IMR-90 (cell line): ENCODE measurements around the gene CCDC61. TPM values are rescaled to one million over a fixed set of nuclear protein-coding genes. Genes with fewer than 3 reads are reported as not detected.

ENCODE experiments used
- ATAC-seq: fragments of 200-7000 bp; cut with Tn5 transposase; 2 replicates; pipeline ENCODE4 v1.9.1; 2020; ENCODE audit warnings: low read depth, mild to moderate bottlenecking, moderate library complexity
- BruUV-seq: library from RNA; stranded (reverse); fragments of 400-500 nt; replicated peaks from 2 replicates; lab custom pipeline; 2021; lab: Mats Ljungman, UMichigan
- CTCF ChIA-PET: fragments of 300-600 bp; formaldehyde crosslinking; extraction: SDS; loops from one replicate; lab custom pipeline; 2021; ENCODE audit warnings: antibody characterized with exemption; lab: Yijun Ruan, JAX
- POLR2A ChIA-PET: fragments of 300-600 bp; sonication (Branson Sonifier 250); formaldehyde crosslinking; loops from one replicate; lab custom pipeline; 2022; ENCODE audit warnings: antibody characterized with exemption; ENCODE audit not compliant: unreplicated experiment; lab: Charles Lee
- DNase-seq: peaks from one replicate; pipeline ENCODE4 v3.0.0; 2013
- H2AFZ ChIP-seq: replicated peaks from 2 replicates; pipeline ENCODE3; 2013; ENCODE audit warnings: low read length, mild to moderate bottlenecking; ENCODE audit not compliant: poor library complexity
- H2AK5ac ChIP-seq: 2 replicates; pipeline ENCODE4 v1.6.1; 2013; ENCODE audit warnings: low read depth, low read length, inconsistent platforms
- H2AK9ac ChIP-seq: replicated peaks from 2 replicates; pipeline ENCODE3; 2013; ENCODE audit warnings: mild to moderate bottlenecking, low read depth, low read length, moderate library complexity; ENCODE audit not compliant: poor library complexity
- H2BK120ac ChIP-seq: 2 replicates; pipeline ENCODE4 v1.6.1; 2013; ENCODE audit warnings: low read depth, low read length, inconsistent platforms
- H2BK15ac ChIP-seq: 3 replicates; pipeline ENCODE4 v1.6.1; 2013; ENCODE audit warnings: low read depth, low read length, inconsistent platforms
- H2BK20ac ChIP-seq: 2 replicates; pipeline ENCODE4 v1.6.1; 2013; ENCODE audit warnings: low read depth, mild to moderate bottlenecking, inconsistent platforms, low read length, moderate library complexity
- H2BK5ac ChIP-seq: 2 replicates; pipeline ENCODE4 v1.6.1; 2013; ENCODE audit warnings: mild to moderate bottlenecking, low read depth, low read length, inconsistent platforms; ENCODE audit not compliant: poor library complexity, severe bottlenecking
- H3K14ac ChIP-seq: replicated peaks from 2 replicates; pipeline ENCODE4 v1.6.1; 2013; ENCODE audit warnings: low read depth, low read length, inconsistent platforms
- H3K18ac ChIP-seq: 2 replicates; pipeline ENCODE4 v1.6.1; 2013; ENCODE audit warnings: low read depth, low read length, control low read depth
- H3K23ac ChIP-seq: 2 replicates; pipeline ENCODE4 v1.6.1; 2013; ENCODE audit warnings: low read depth, low read length, inconsistent platforms
- H3K27ac ChIP-seq: 2 replicates; pipeline ENCODE4 v1.5.1; 2013; ENCODE audit warnings: mild to moderate bottlenecking, control low read depth, low read length; ENCODE audit not compliant: insufficient read depth
- H3K27me3 ChIP-seq: 2 replicates; pipeline ENCODE4 v1.6.1; 2013; ENCODE audit warnings: low read length; ENCODE audit not compliant: control insufficient read depth, insufficient read depth
- H3K36me3 ChIP-seq: 2 replicates; pipeline ENCODE4 v1.6.1; 2013; ENCODE audit warnings: low read length, mixed read lengths; ENCODE audit not compliant: control insufficient read depth, insufficient read depth
- H3K4ac ChIP-seq: 2 replicates; pipeline ENCODE4 v1.6.1; 2013; ENCODE audit warnings: low read depth, low read length, inconsistent platforms
- H3K4me1 ChIP-seq: 2 replicates; pipeline ENCODE4 v1.6.1; 2013; ENCODE audit warnings: low read length, mixed read lengths; ENCODE audit not compliant: control insufficient read depth, insufficient read depth
- H3K4me2 ChIP-seq: 2 replicates; pipeline ENCODE4 v1.6.1; 2013; ENCODE audit warnings: low read depth, mild to moderate bottlenecking, control low read depth, low read length, moderate library complexity
- H3K4me3 ChIP-seq: 2 replicates; pipeline ENCODE4 v1.5.1; 2013; ENCODE audit warnings: low read depth, mild to moderate bottlenecking, control low read depth, low read length, moderate library complexity; ENCODE audit not compliant: insufficient read depth
- H3K56ac ChIP-seq: 2 replicates; pipeline ENCODE4 v1.6.1; 2013; ENCODE audit warnings: low read length, inconsistent platforms; ENCODE audit not compliant: insufficient read depth; ENCODE audit errors: extremely low read depth
- H3K79me1 ChIP-seq, 2 experiments: 2 replicates each; pipeline ENCODE4 v1.6.1; 2013; ENCODE audit warnings: low read length in 2 of 2, inconsistent platforms in 1 of 2, low read depth in 1 of 2
- H3K9ac ChIP-seq: 2 replicates; pipeline ENCODE4 v1.6.1; 2013; ENCODE audit warnings: low read depth, low read length, control low read depth
- H3K9me1 ChIP-seq: 2 replicates; pipeline ENCODE4 v1.6.1; 2013; ENCODE audit warnings: low read length, inconsistent platforms; ENCODE audit not compliant: insufficient read depth
- H3K9me3 ChIP-seq: 2 replicates; pipeline ENCODE4 v1.6.1; 2013; ENCODE audit warnings: low read length; ENCODE audit not compliant: control insufficient read depth, insufficient read depth
- H4K20me1 ChIP-seq: 2 replicates; pipeline ENCODE4 v1.6.1; 2013; ENCODE audit warnings: low read length, inconsistent platforms; ENCODE audit not compliant: insufficient read depth
- H4K5ac ChIP-seq: 2 replicates; pipeline ENCODE4 v1.6.1; 2013; ENCODE audit warnings: mild to moderate bottlenecking, low read depth, low read length, control low read depth
- H4K8ac ChIP-seq, 2 experiments: 2 replicates each; pipeline ENCODE4 v1.6.1; 2013; ENCODE audit warnings: low read depth in 2 of 2, low read length in 2 of 2, control low read depth in 1 of 2, inconsistent platforms in 1 of 2
- H4K91ac ChIP-seq: 2 replicates; pipeline ENCODE4 v1.6.1; 2013; ENCODE audit warnings: low read depth, low read length, inconsistent platforms; ENCODE audit not compliant: insufficient read depth
- BHLHE40 ChIP-seq: fragments of 150-350 bp; IDR thresholded peaks from 2 replicates; pipeline ENCODE4 v1.6.1; 2016; ENCODE audit warnings: mild to moderate bottlenecking, low read depth, low read length
- CEBPB ChIP-seq: IDR thresholded peaks from 2 replicates; pipeline ENCODE4 v1.6.1; 2012; ENCODE audit warnings: low read depth, low read length, improper control_type of control experiment
- FOS ChIP-seq: fragments of 150-350 bp; IDR thresholded peaks from 2 replicates; pipeline ENCODE4 v1.6.1; 2016; ENCODE audit warnings: low read depth, low read length
- MAZ ChIP-seq: IDR thresholded peaks from 2 replicates; pipeline ENCODE4 v1.6.1; 2012; ENCODE audit warnings: low read depth, mild to moderate bottlenecking, low read length, improper control_type of control experiment, moderate library complexity, borderline replicate concordance
- MXI1 ChIP-seq: IDR thresholded peaks from 2 replicates; pipeline ENCODE4 v1.6.1; 2012; ENCODE audit warnings: low read depth, mild to moderate bottlenecking, low read length, moderate library complexity, borderline replicate concordance
- POLR2A ChIP-seq: IDR thresholded peaks from 2 replicates; pipeline ENCODE4 v1.6.1; 2012; ENCODE audit warnings: mild to moderate bottlenecking, low read depth, low read length
- RAD21 ChIP-seq: IDR thresholded peaks from 2 replicates; pipeline ENCODE4 v1.6.1; 2012; ENCODE audit warnings: low read length, improper control_type of control experiment
- WGBS, 2 experiments: methylation state at CpG; one replicate each; pipeline versions ENCODE4 v1.1.5 to v1.1.7; 2013; ENCODE audit warnings: missing lambda C conversion rate in 2 of 2; ENCODE audit not compliant: insufficient read length in 1 of 2; ENCODE audit errors: extremely low coverage in 2 of 2; 5-methylcytosine and 5-hydroxymethylcytosine counted together
- dilution Hi-C: fragments of 300-500 bp; cut with HindIII; formaldehyde crosslinking; loops from one replicate; pipeline ENCODE4 v1.14.3; 2018; ENCODE audit warnings: low sequenced_read_pairs; ENCODE audit not compliant: unreplicated experiment
- in situ Hi-C: fragments of 300-500 bp; cut with MboI; formaldehyde crosslinking; loops from 3 replicates; pipeline ENCODE4 v1.14.3; 2019; ENCODE audit warnings: low sequenced_read_pairs, inconsistent platforms, mixed read lengths
- intact Hi-C: fragments of 100-400 bp; cut with micrococcal nuclease; formaldehyde crosslinking; loops from 2 replicates; pipeline ENCODE4 v1.10.0; 2022
- polyA plus RNA-seq, 3 experiments: library from polyadenylated mRNA; depleted of rRNA; stranded (reverse); fragments of >200 nt; gene quantifications; 2 replicates each; pipeline ENCODE4 v1.2.3, GENCODE V29; 2012; ENCODE audit warnings: low replicate concordance in 1 of 3
- total RNA-seq: library from RNA; depleted of rRNA; stranded (reverse); fragments of >200 nt; gene quantifications from 2 replicates; pipeline ENCODE4 v1.2.3, GENCODE V29; 2012

CCDC61 gene
- total and polyA plus RNA-seq, 2 of the 4 experiments (the other 2 are of a cell fraction), result 3.2 to 9.1 TPM

- ATAC-seq, result no peak
- no peak for TF ChIP-seq RAD21
- no peak for TF ChIP-seq MAZ
- no peak for TF ChIP-seq FOS
- TF ChIP-seq POLR2A, result no peak
- TF ChIP-seq MXI1, result no peak
- TF ChIP-seq CEBPB, result no peak
- TF ChIP-seq BHLHE40, result no peak
- Histone ChIP-seq H3K14ac (no peak overlapping the region), H4K20me1 (no peaks in the 10 kb centered on the region; the same call in 1 of the 2 replicates), H3K27ac (no peak overlapping the region), H4K8ac (no peak overlapping the region), H2AFZ (no peak overlapping the region), H3K4me1 (no peaks in the 10 kb centered on the region), H3K9me1 (peaks cover 4% of the 10 kb centered on the region; the same call in 1 of the 2 replicates), H3K4ac (no peak overlapping the region), H3K79me1 (no peaks in the 10 kb centered on the region), H2BK20ac (no peak overlapping the region), H3K23ac (no peak overlapping the region), H3K4me2 (no peak overlapping the region), H3K18ac (no peak overlapping the region), H4K91ac (no peak overlapping the region), H3K56ac (no peak overlapping the region), H2BK120ac (no peak overlapping the region), H3K9ac (no peak overlapping the region), H3K9me3 (no peaks in the 10 kb centered on the region), H3K27me3 (peaks cover 24% of the 10 kb centered on the region), H2BK15ac (no peak overlapping the region), H3K36me3 (no peaks in the 10 kb centered on the region), H2AK9ac (no peak overlapping the region), H2AK5ac (no peak overlapping the region), H4K5ac (no peak overlapping the region), H2BK5ac (no peak overlapping the region), H3K4me3 (no peak overlapping the region)
- no TSS peak for BruUV-seq
- intact Hi-C loops (no loop called here), dilution Hi-C loops (no loop called here), in situ Hi-C loops (no loop called here)
- POLR2A ChIA-PET, result no interaction called here
- DNase-seq, result no peak
- CTCF ChIA-PET, result no interaction called here
- WGBS, 2 experiments, result 70% methylated on average over 2 of the region's 12 CpGs; no CpG with 5 or more reads in 1 of the 2 experiments
Measured at GRCh38 chr19:45958769-45959516, 36.3 kb upstream of the CCDC61 start.
